Upper lobe of right lung (tissue), 1 donor: ENCODE results near the gene CD99. TPM values are rescaled to one million over a fixed set of nuclear protein-coding genes. Genes with fewer than 3 reads are reported as not detected.

Experiments used
- ATAC-seq: fragments of 200-7000 bp; cut with Tn5 transposase; one replicate; pipeline ENCODE4 v1.9.1; 2020; ENCODE audit warnings: mild to moderate bottlenecking, moderate library complexity
- DNase-seq: peaks from one replicate; pipeline ENCODE4 v3.0.0-alpha.2; 2020
- H3K27ac ChIP-seq: fragments of 200-600 bp; one replicate; pipeline ENCODE4 v1.8.0; 2022
- H3K27me3 ChIP-seq: fragments of 200-600 bp; one replicate; pipeline ENCODE4 v1.8.0; 2022; ENCODE audit warnings: mild to moderate bottlenecking
- H3K36me3 ChIP-seq: fragments of 200-600 bp; one replicate; pipeline ENCODE4 v1.8.0; 2022
- H3K4me1 ChIP-seq: fragments of 200-600 bp; one replicate; pipeline ENCODE4 v1.8.0; 2022
- H3K4me3 ChIP-seq: fragments of 200-600 bp; one replicate; pipeline ENCODE4 v1.8.0; 2022; ENCODE audit warnings: mild to moderate bottlenecking
- H3K9me3 ChIP-seq: fragments of 200-600 bp; one replicate; pipeline ENCODE4 v1.8.0; 2022
- CTCF ChIP-seq: fragments of 200-600 bp; IDR thresholded peaks from one replicate; pipeline ENCODE4 v1.8.0; 2022; ENCODE audit warnings: antibody characterized with exemption
- intact Hi-C: fragments of 100-400 bp; cut with DNase I; formaldehyde crosslinking; loops from one replicate; pipeline ENCODE4 v1.11.0; 2022
- total RNA-seq: library from RNA; stranded (reverse); fragmentation: NEBNext Ultra II Directional; extraction: Animal tissue kit (Norgen Biotek cat#: 25700); gene quantifications from one replicate; pipeline ENCODE4 v1.2.1, GENCODE V29; 2021
- donor health status: DM: no; HTN: yes; CAD: no; lungs with severe emphysema.

The CD99 gene
- total RNA-seq, 1 donor from 2014 or later = 242 TPM

GRCh38 chrX:2682565-2683177 is 8.4 kb upstream of the CD99 start:
- Histone ChIP-seq H3K4me3 (no peak overlapping the region), H3K4me1 (no peaks in the 10 kb centered on the region), H3K36me3 (no peaks in the 10 kb centered on the region), H3K27me3 (no peaks in the 10 kb centered on the region), H3K27ac (no peak overlapping the region), H3K9me3 (no peaks in the 10 kb centered on the region)
- intact Hi-C loops = no loop called here
- no peak for DNase-seq
- TF ChIP-seq CTCF = no peak
- ATAC-seq = no peak

DNA sequence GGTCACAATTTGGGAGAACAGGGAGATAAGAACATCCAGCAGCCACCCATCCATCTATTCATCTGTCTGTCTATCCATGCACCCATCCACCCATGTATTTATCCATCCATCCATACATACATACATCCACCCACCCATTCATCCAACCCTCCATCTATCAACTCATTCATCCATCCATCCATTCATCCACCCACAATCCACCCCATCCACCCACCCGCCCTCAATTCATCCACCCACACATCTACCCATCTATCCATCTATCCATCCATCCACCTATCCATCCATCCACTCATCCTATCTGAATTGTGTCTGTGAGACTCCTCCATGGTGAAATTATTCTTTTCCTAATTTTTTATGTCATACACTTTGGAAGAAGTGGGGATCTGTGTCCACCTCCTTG is 6.8 kb upstream of the CD99 start:
- ATAC-seq (no peak), DNase-seq (no peak)
- Histone ChIP-seq H3K27me3 (no peaks in the 10 kb centered on the region), H3K4me3 (no peak overlapping the region), H3K36me3 (no peaks in the 10 kb centered on the region), H3K27ac (no peak overlapping the region), H3K4me1 (no peaks in the 10 kb centered on the region), H3K9me3 (no peaks in the 10 kb centered on the region)
- TF ChIP-seq CTCF = no peak
- intact Hi-C loops = no loop called here

GRCh38 chrX:2685886-2686285 is 5.2 kb upstream of the CD99 start:
- Histone ChIP-seq H3K4me3 (no peak overlapping the region), H3K27ac (no peak overlapping the region), H3K9me3 (no peaks in the 10 kb centered on the region), H3K36me3 (no peaks in the 10 kb centered on the region), H3K4me1 (no peaks in the 10 kb centered on the region), H3K27me3 (no peaks in the 10 kb centered on the region)
- TF ChIP-seq CTCF = no peak
- ATAC-seq = no peak
- no peak for DNase-seq
- intact Hi-C loops = no loop called here

DNA sequence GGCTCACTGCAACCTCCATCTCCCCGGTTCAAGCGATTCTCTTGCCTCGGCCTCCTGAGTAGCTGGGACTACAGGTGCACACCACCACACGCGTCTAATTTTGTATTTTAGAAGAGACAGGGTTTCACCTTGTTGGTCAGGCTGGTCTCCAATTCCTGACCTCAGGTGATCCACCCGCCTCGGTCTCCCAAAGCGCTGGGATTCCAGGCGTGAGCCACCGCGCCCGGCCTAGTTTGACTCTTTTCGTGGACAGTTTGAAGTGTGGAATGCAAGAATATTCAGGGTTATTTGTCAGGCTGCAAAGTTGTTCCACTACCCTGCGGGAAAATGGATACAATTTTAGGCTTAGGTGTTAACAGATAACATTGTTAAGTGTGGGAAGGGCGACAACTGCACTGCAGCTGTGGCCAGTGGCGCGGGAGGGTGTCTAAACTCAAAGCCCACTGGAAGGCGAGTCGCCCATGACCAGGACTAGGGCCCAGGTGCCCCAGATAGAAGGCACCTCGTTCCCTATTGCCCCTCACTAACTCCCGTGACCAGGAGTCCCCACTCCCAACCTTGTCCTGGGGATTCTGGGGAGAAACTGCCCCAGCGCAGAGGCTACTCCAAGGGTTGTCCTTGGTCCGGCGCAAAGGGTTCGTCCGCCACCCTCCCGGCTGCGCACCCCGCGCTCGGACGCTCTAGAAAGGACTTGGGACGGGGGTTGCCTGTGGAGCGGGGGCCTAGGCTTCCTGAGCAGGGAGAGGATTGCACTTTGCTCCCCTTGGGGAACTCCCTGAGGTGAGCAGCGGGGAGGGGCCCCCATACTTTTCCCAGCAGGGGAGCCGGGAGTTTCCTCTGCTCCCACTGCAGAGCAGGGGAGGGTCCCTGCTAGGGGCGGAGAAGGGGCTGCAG is 1.1 kb upstream of the CD99 start:
- H3K4me3 ChIP-seq = peak overlapping the region; percentile 99
- H3K27me3 ChIP-seq = no peaks in the 10 kb centered on the region
- H3K27ac ChIP-seq = peak overlapping the region; percentile 60
- H3K4me1 ChIP-seq = peaks cover 27% of the 10 kb centered on the region
- intact Hi-C loops = no loop called here
- no peaks in the 10 kb centered on the region for H3K36me3 ChIP-seq
- no peaks in the 10 kb centered on the region for H3K9me3 ChIP-seq
- DNase-seq (no peak), ATAC-seq (no peak)
- TF ChIP-seq CTCF = no peak

- Histone ChIP-seq H3K4me3 (peak overlapping the region; percentile 99), H3K27ac (peak overlapping the region; percentile 86), H3K27me3 (no peaks in the 10 kb centered on the region), H3K4me1 (peaks cover 41% of the 10 kb centered on the region), H3K36me3 (no peaks in the 10 kb centered on the region), H3K9me3 (no peaks in the 10 kb centered on the region)
- DNase-seq (peak; percentile 82), ATAC-seq (peak; percentile 40)
- TF ChIP-seq CTCF = no peak
- intact Hi-C loops = no loop called here
Measured at GRCh38 chrX:2691543-2692220, 587 bp downstream of the CD99 start.
